IPS-NIHi11 (cell line): ENCODE data around the gene NUCB1.
A peak's percentile ranks its signal among the peaks of the same experiment; 100 is the strongest.

Experiments
- DNase-seq: peaks from one replicate; pipeline ENCODE4 v3.0.0; 2012; ENCODE audit warnings: mixed read lengths, low spot score

The NUCB1 gene

DNA sequence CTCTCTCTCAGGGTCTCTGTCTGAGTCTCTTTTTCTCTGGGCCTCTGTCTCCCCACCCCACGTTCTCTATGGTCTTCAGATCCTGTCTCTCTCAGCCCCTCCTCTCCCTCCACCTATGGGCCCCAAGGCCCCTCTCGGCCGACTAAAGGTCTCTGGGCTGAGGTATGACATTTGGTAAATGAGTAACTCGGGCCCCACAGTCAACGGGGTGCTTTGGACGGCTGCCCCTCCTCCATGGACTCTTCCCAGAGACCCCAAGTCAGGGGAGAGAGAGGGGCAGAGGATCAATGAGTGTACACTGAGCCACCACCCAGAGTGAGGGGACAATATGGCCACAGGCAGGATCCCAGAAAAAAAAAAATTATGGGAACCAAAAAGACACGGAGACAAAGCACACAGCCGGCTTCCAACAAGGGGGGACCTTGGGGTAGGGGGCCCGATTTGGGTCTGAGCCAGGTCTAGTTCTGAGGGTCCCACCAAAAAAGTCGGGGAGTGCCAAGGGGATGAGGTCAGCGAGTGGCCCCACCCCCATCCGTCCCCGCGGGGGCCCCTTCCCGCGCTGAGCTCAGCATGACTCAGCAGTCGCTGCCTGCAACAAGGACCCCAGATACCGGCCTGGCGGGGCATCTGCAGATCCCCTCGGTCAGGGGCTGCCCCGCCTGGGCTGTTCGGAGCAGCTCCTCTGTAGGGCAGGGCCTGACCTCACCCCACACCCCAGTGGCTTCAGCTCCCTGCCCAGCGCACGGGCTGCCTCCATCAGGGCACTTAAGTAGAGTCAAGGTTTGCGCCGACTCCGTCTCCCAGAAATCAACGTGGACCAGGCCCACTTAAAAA is 63.5 kb downstream of the NUCB1 start:
- DNase-seq = peak; percentile 75

DNA sequence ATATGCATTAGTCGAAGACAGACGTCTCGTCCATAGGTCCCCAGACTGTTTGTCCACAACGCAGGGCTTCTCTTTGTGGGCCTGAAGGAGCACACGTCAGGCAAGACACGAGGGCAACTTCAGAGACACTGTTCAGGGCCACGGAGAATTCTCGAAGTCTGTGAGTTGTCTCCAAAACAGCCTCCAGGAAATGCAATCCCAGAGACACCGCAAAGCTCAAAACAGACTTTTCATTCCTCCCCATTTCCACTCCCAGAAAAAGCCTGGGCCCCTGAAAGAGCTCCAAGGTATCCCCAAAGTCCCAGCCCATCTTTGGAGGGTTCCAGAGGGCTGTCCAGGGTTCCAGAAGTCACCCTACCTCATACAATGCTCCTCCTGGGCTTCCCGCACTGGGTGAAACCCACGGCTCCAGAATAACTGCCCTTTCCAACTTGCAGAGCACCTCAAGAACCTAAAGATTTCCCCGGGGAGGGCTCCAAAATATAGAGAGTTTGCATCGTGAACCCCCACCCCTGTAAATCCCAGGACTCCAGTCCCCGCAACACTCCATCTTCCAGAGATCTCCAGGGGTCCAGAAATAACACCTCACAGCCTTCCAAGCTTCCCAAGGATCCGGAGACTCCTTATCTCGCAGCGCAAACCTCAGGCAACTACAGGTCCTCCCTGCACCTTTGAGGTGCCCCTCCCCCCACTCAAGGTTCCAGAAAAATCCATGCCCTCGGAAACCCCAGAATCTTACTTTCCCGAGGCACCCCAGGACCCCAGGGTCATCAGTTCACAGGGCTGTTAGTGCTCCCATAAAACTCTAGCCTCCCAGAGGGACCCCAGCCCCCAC is 64.3 kb downstream of the NUCB1 start:
- DNase-seq = no peak

DNA sequence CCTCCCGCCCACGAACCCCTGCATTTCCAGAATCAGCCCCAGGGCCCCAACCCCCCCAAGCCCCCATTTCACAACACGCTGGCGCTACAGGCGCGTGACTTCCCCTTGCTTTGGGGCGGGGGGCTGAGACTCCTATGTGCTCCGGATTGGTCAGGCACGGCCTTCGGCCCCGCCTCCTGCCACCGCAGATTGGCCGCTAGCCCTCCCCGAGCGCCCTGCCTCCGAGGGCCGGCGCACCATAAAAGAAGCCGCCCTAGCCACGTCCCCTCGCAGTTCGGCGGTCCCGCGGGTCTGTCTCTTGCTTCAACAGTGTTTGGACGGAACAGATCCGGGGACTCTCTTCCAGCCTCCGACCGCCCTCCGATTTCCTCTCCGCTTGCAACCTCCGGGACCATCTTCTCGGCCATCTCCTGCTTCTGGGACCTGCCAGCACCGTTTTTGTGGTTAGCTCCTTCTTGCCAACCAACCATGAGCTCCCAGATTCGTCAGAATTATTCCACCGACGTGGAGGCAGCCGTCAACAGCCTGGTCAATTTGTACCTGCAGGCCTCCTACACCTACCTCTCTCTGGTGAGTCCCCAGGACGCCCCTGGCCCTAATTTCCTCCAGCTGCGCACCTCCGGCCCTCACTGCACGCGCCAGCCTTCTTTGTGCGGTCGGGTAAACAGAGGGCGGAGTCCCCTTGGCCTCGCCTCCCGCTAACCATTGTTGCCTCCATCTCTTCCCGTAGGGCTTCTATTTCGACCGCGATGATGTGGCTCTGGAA is 65.1 kb downstream of the NUCB1 start, which contains the start of gene FTL:
TSS of gene FTL (plus strand) at position 270 of the 766 bp plus-strand sequence. CDS start at position 469, 199 bp downstream.
- peak; percentile 95 for DNase-seq

DNA sequence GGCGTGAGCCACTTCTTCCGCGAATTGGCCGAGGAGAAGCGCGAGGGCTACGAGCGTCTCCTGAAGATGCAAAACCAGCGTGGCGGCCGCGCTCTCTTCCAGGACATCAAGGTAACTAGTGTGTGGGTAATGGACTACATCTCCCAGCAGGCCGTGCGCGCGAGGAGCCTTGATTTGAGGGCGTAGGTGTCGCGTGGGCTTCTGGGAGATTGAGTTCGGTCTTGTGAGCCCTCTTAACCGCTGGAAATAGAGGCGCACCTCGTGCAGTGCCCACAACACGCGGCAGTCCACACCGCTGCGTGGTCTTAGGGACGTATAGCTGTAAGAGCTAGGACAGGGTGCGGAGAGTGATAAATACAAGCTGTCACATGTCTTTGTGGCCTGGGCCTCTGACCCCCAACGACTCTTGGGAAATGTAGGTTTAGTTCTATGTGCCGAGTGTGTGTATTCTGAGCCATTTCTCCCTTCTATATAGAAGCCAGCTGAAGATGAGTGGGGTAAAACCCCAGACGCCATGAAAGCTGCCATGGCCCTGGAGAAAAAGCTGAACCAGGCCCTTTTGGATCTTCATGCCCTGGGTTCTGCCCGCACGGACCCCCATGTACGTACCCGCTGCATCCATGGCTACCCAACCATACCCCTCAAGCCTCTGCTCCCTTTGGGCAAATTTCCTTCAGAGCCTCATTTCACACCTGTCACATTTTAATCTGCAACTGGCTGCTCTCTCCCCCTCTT is 65.9 kb downstream of the NUCB1 start:
- peak; percentile 61 for DNase-seq

DNA sequence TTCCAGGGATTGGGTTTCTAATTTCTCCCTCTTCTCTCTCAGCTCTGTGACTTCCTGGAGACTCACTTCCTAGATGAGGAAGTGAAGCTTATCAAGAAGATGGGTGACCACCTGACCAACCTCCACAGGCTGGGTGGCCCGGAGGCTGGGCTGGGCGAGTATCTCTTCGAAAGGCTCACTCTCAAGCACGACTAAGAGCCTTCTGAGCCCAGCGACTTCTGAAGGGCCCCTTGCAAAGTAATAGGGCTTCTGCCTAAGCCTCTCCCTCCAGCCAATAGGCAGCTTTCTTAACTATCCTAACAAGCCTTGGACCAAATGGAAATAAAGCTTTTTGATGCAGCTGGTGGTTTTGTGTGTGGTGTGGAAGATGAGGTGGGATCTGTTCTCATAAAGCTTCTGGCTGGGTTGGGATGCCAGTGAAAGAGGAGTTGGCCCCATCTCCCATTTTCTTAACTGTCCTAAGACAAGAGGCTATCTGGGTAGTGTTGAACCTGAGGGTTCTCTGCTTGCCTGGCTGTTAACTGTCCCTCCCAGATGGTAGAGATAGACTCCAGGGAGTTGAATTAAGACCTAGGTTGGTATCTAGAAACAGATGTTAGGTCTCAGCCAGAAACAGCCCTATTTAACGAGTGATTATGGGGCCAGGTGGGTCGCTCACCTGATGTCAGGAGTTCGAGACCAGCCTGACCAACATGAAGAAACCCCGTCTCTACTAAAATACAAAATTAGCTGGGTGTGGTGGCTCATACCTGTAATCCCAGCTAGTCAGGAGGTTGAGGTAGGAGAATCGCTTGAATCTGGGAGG is 66.6 kb downstream of the NUCB1 start:
- no peak for DNase-seq

DNA sequence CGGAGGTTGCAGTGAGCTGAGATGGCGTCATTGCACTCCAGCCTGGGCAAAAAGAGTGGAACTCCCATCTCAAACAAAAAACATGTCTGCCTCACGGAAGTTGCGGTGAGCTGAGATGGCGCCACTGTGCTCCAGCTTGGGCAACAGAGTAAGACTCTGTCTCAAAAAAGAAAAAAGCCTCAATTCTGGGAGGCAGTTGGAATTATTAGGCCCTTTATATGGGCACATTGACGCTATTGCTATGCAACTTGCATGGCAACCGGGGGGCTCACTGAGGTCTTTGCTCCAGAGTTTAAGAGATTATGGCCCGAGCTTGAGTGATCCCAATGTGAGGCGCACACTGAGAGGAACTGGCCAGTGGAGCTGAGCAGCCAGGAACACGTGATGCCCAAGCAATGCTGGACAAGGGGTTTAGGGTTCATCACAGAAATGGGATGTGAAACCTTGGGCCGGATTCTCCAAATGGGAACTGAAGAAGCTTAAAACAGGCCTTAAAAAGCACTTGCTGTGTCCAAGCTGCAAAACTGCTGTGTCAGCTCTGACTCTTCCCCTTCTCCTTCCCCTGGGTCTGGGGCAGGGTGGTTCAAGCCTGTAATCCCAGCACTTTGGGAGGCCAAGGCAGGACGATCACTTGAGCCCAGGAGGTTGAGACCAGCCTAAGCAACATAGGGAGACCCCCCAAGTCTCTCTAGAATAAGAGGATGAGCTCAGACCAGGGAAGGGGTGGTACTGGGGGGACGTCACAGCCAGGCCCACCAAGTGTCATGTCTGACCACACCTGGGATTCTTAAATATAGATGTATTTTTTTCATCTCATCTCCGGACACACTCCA is 67.5 kb downstream of the NUCB1 start:
- DNase-seq = no peak

DNA sequence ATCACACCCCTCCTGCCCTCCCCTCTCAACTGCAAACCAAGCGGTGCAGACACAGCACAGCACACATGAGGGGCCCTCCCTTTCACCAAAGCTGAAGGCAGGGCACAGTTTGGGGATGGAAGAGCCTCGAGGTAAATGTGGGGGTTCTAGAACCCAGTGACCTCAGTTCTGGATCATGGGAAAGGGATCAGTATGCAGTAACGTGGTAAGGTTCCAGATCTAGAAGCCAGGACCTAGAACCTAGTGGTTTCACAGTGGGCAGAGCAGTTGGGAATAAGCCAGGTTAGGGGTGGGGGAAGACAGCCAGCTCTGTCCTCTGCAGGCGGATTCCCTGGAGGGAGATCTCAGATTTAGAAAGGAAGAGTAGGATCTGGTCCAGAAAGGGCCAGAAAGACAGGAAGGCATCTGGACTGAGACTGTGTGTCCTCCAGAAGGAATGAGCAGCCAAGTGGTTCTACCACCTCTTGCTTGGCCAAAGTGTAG is 68.1 kb downstream of the NUCB1 start:
- no peak for DNase-seq

DNA sequence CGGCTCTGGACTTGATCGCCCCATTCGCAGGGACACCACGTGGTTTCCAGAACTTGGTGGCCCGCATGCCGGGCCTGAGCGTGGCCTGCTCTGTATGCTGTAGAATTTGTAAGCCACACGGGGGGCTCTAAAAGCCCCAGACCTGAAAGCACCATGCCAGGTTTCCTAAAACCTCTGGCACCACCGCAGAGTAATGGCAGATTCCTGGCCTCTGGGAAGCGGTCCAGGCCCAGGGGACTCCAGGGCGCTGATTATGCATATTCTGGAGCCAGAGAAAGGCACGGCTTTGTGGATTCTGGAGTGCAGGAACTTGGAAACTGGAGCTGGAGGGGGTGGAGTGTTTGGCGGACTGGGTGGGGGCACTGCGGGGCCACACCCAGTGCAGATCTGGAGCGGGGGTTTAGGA is 68.7 kb downstream of the NUCB1 start:
- DNase-seq = no peak

DNA sequence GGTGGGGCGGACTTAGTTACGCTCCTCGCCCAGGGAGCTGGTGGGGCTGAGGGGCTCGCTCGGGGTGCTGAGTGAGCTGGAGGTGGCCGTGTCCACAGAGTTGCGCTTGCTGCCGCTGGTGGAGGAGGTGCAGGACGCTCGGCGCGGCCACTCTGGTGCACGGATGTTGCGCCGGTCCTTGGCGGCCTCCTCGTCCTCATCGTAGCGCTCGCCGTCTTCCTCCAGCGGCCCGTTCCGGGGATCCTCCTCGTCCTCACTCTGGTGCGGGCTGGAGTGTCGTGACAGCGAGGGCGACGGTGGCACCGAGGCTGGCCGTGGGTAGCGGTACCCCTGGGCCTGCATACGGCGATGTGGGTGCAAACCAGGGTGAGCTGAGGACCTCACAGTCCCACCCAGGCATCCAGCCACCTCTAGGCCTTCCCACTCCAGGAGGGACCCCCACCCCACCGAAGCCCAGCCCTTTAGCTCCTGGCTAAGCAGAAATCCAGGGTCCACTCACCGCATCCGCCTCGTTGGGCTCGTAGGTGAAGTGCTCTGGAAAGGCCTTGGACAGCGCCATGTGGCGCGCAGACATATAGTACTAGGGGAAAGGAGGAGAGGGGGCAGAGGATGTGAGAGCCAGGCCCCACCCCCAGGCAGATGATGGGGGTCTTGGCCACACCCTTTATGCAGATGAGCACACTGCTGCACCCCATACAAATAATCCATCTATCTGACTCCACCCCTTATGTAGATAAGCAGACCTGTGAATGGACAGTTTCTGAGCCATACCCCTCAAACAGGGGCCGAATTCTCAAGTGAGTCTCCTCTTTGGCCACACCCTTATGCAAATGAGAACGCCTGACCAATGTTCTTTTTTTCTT is 69.4 kb downstream of the NUCB1 start:
- peak; percentile 65 for DNase-seq

DNA sequence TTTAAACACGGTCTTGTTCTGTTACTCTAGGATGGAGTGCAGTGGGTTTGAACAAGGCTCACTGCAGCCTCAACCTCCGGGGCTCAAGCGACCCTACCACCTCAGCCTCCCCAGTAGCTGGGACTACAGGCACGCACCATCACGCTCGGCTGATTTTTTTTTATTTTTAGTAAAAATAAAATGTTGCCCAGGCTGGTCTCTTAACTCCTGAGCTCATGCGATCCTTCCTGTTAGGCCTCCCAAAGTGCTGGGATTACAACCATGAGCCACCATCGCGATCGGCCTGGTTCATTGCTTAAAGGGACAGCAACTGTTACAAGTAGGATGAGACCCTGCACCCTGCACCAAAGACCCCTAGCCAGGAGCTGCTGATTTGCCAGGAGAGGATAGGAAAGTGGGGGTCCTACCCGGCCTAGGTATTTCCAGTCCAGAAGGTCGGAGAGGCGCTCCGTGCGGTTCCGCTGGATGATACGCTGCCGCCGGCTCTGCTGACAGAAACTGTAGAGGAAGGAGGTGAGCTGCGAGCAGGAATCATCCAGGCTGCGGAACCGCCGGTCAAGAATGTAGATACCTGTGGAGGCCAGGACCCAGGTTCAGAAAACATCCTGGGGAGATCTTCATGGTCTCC is 70.1 kb downstream of the NUCB1 start:
- no peak for DNase-seq

DNA sequence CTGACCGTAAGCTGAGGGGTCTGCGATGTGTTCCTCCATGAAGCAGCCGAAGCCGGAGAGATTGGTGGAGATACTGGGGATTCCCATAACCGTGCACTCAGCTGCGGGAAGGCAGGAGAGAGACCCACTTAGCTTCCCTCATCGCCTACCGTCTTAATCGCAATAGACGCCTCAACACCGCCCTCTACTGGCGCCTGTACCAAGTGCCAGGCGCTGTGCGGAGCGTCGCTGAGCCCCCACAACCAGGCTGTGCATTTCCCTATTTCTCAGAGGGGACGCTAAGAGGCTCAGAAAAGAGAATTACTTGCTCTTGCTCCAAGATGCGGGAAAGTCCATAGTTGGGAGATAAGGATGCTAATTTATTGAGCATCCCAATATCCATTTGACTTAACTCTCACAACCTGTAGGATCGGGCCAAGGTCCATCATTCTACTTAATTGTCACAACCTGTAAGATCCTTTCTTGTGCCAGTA is 70.8 kb downstream of the NUCB1 start:
- peak; percentile 75 for DNase-seq
